HepG2 (cell line): ENCODE data around the gene TEDC1. TPM values are rescaled to one million over a fixed set of nuclear protein-coding genes. Genes with fewer than 3 reads are reported as not detected.

ENCODE experiments used
- CSRNP2 ChIP-seq: sonication (generic); formaldehyde crosslinking; conservative IDR thresholded peaks from 2 replicates; pipeline ENCODE4 v1.8.0; 2022; ENCODE audit warnings: low read depth, missing genetic modification reagents
- FOXK1 ChIP-seq: sonication (generic); formaldehyde crosslinking; IDR thresholded peaks from 2 replicates; pipeline ENCODE4 v1.4.0; 2020; ENCODE audit warnings: low read depth, missing genetic modification reagents, borderline replicate concordance
- MLLT10 ChIP-seq: sonication (generic); formaldehyde crosslinking; IDR thresholded peaks from 2 replicates; pipeline ENCODE4 v1.4.0; 2020; ENCODE audit warnings: missing genetic modification reagents
- NBN ChIP-seq: fragments of 450-650 bp; conservative IDR thresholded peaks from 2 replicates; pipeline ENCODE4 v1.6.1; 2017
- NR3C1 ChIP-seq: sonication (generic); formaldehyde crosslinking; IDR thresholded peaks from 2 replicates; pipeline ENCODE4 v1.4.0; 2020; ENCODE audit warnings: missing genetic modification reagents
- SP140L ChIP-seq: sonication (generic); formaldehyde crosslinking; IDR thresholded peaks from 2 replicates; pipeline ENCODE4 v1.4.0; 2020; ENCODE audit warnings: missing genetic modification reagents, borderline replicate concordance
- TBX2 ChIP-seq: sonication (generic); formaldehyde crosslinking; IDR thresholded peaks from 2 replicates; pipeline ENCODE4 v1.5.0; 2020; ENCODE audit warnings: missing genetic modification reagents, mild to moderate bottlenecking, borderline replicate concordance
- THAP9 ChIP-seq: sonication (generic); formaldehyde crosslinking; IDR thresholded peaks from 2 replicates; pipeline ENCODE4; 2020; ENCODE audit warnings: missing genetic modification reagents, mild to moderate bottlenecking, borderline replicate concordance
- ZNF276 ChIP-seq: sonication (generic); formaldehyde crosslinking; IDR thresholded peaks from 2 replicates; pipeline ENCODE4 v1.4.0; 2020; ENCODE audit warnings: mild to moderate bottlenecking, low read depth, missing genetic modification reagents
- ZNF407 ChIP-seq: sonication (generic); formaldehyde crosslinking; IDR thresholded peaks from one replicate; pipeline ENCODE4 v1.5.1; 2020; ENCODE audit warnings: mild to moderate bottlenecking, missing genetic modification reagents; ENCODE audit errors: not compliant biosample characterization
- ZNF496 ChIP-seq: sonication (generic); formaldehyde crosslinking; IDR thresholded peaks from 2 replicates; pipeline ENCODE4 v1.8.1; 2023; ENCODE audit warnings: mild to moderate bottlenecking, moderate library complexity, missing genetic modification reagents; ENCODE audit not compliant: insufficient replicate concordance
- polyA plus RNA-seq, 8 experiments: library from polyadenylated mRNA; depleted of rRNA in 3 of 8; stranded (reverse) in 7 of 8; unstranded in 1 of 8; fragments of >200 nt; fragmentation: Illumina TruSeq in 4 of 8; extraction: Trizol in 4 of 8; gene quantifications; 2 replicates each; pipeline versions ENCODE4 v1.2.1 to v1.2.3, GENCODE V29; 2011 to 2016; ENCODE audit warnings: low read depth in 4 of 8, missing spikeins in 1 of 8, mixed read lengths in 1 of 8; ENCODE audit not compliant: insufficient read depth in 1 of 8
- total RNA-seq, 5 experiments: library from RNA; depleted of rRNA; stranded (reverse); fragments of >200 nt; fragmentation: Illumina TruSeq; extraction: Trizol; gene quantifications; 2 replicates each; pipeline ENCODE4 v1.2.3, GENCODE V29; 2016; ENCODE audit warnings: low read depth in 1 of 5

TEDC1 gene
- total and polyA plus RNA-seq, 2 of the 13 experiments (the other 11 are each of a cell fraction or from before 2014, with no cell fraction given): 5.7 to 27.4 TPM

- TF ChIP-seq ZNF407 (CRISPR knock-in tag): no peak
- no peak for TF ChIP-seq SP140L
- TF ChIP-seq NR3C1 (CRISPR knock-in tag): no peak
- TF ChIP-seq FOXK1: peak; percentile 95
- no peak for TF ChIP-seq NBN
- peak; percentile 92 for TF ChIP-seq TBX2 (CRISPR knock-in tag)
- TF ChIP-seq CSRNP2 (CRISPR knock-in tag): no peak; the same call in 1 of the 2 replicates
- peak; percentile 53; the same call in 1 of the 2 replicates for TF ChIP-seq ZNF276 (CRISPR knock-in tag)
- no peak for TF ChIP-seq MLLT10 (CRISPR knock-in tag)
- TF ChIP-seq THAP9 (CRISPR knock-in tag): peak; percentile 45; the same call in 1 of the 2 replicates
- no peak for TF ChIP-seq ZNF496
Measured at GRCh38 chr14:105490572-105491365, at the start of gene TEDC1 (continued).
